ENCODE results near the gene RTL1.

Gene RTL1

DNA sequence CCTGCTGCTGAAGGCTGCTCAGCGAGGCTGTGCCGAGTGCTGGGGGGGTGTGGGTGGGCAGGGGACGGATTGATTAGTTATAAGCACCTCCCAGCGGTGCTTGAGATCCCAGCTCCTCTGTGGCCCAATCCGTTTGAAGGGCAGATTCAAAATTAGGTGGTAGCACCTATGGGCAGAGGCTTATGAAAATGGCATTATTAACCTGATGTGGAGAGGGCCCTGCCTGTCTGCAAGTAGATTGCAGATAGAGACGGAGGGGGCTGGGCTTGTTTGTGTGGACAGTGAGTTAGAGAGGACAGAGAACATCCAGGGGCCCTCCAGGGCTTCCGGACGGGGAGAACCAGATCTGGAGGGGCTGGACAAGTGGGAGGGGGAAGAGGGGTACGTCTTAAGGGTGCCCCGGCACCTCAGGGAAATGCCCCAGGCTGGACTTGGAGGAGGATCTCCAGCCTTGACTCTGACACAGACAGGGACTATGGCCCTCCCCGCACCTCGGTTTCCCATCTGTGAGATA lies at the start of gene RTL1:
Gene RTL1 (minus strand): TSS at position 51 of the 514 bp plus-strand sequence. CDS start 18,934 bp downstream, outside the sequence.
- DNase-seq = no peak

DNA sequence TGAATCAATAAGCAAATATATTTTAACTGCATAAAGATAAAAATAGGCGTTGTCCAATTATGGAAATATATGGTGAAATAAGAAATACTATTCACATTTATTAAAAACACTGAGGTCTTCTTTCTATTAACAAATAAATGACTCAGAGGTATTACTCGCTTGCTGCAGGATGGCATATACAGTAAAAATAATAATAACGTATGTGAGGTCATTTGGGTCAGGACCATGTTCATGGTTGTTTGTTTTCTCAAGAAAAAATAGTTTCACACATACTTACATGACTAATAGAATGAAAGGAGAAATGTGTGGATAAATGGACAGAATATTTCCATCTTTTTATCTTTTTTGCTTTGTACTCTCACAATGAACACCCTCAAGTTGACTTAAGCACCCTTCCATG lies 46.5 kb upstream of the RTL1 start:
- no peak for DNase-seq

DNA sequence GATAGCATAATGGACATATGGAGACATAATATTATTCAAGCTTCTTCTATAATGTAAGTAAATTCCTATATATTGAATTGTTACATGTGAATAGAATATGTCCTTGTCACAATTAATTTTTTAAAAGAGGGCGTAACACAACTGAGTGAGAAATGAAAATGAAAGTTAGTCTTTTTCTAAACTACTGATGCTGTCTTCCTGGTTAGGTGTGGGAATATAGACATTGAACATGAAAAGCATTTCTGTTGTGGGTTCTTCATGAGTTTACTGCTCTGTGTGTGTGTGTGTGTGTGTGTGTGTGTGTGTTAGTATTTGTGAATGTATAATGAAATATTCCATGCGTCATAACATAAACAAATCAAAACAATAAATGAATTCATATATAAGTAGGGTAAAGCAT lies 40.5 kb upstream of the RTL1 start:
- DNase-seq = no peak

DNA sequence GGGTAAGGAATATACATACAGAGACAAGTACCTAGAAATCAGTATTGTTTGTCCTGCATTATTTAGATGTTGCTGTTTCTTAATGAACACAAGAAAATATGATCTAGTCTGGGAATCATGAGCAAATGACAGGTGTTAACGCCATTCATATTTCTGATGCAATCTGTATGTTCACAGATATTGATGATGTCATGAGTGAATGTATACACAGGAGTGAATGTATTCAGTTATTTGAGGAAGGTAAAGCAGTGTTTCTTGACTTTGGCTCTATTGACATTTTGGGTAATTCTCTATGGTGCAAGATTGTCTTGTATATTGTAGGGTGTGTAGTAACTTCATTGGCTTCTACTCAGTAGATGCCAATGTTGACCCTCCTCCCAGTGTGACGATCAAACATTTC lies 26.7 kb upstream of the RTL1 start:
- DNase-seq = no peak

DNA sequence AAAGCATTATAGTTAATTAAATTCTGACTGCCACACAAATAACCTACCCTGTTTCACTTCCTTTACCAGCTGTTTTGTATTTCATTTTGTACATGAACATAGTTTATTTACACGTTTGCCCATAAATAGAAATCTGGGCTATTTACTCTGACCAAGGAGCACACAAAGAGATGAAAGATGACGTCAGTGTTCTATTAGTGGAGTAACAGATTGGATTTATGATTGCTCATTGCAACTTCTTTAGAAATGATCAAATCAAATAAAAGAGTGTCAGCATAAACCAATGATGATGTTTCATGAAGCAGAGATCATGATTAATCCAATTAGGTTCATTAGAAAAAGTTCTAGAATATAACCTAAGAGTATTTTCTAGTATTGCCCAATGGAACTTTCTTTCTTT lies 12.0 kb upstream of the RTL1 start:
- DNase-seq = no peak

DNA sequence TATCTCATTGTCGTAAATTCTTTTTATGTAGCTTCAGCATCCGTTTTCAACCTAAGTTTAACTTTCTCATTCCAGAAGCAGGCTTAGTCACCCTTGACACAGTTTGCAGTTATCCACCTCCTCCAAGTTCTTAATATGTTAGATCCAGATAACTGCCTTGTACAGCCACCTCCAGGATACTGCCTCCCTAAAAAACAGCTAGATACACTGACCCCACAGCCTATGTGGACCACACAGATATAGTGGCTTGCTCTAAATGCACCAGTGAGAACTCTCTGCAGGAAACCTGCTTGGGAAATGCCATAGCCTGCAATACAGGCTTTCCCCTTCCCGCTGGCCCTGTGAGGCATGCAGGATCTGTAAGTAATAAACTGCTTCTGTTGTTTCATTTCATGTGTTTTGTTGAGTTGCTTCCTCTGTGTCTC lies 11.1 kb upstream of the RTL1 start:
- no peak for DNase-seq

DNA sequence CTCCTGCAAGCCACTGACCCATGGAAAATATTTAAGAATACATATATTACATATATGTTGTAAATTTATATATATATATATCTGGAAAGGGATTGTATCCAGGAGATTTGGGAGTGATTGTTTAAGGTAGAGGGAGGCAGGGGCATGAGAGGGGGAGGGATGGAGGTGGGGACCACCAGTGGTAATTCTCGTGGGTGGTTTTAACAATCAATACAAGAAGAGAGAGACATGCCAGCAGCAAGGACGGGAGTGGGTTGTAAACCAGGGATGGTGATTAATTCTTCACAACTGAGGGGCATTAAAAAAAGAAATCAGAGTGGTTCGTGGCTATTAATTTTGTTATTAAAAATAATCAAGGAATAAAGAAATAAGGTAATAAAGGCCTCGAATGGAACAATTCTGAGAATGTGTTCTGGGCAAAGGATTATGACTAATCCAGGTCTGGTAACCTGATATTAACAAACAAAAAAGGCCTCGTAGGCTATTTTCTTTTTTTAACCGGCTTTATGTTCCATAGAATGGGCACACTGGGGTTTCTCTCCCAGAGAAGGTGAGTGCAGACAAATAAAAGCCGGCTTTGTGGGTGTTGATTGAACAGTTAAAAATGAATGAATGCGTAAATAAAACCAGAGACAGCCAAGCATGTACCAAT lies 8.3 kb upstream of the RTL1 start:
- no peak for DNase-seq

DNA sequence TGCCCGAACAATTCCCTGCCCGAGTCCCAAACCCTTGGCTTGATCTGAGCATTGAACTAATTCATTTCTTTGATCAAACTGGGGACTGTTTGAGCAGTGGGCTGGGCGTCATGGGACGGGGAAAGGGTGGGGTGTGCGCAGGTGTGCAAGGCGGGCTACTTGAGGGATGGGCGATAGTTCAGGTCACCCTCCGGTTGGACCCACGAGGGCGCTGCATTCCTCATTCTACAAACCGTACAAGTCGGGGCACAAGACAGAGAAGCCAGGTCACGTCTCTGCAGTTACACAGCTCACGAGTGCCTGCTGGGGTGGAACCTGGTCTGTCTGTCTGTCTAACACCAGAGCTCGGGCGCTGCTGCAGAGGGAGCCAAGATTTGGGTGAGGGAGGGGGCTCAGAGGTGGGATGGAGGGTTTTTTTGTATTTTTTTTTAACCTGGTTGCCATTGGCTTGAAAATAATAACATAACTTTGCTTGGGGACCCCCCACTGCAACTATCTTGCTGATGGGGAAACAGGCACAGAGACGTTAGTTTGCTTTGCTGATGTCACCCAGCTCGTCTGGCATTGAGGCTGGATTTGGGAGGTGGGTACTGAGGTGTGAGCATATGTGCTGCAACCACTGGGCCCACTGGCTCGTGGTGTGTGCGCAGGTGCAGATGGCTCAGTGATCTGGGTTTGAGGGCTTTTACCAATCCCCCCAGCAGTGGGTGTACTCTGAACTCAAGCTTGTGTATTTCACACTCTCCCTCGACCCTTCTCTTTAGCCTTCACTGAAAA lies 7.6 kb upstream of the RTL1 start:
- DNase-seq = no peak

DNA sequence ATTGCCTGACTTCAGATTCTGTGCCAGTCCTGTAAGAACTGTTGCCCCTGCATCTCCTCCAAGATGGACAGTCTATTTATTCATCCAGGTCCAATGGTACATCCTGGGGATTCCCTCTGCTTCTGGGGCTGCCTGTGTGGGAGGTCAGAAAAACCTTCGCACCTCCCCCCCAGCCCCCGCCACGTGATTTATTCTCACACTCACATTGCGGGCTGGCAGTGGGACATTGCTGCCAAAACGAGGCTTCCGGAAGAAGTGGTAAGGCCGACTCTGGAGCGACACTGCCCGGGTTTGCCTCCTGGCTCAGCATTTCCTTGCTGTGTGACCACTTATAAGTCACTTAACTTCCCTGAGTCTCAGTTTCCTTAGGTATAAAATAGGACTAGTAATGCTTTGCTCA lies 5.9 kb upstream of the RTL1 start:
- no peak for DNase-seq

DNA sequence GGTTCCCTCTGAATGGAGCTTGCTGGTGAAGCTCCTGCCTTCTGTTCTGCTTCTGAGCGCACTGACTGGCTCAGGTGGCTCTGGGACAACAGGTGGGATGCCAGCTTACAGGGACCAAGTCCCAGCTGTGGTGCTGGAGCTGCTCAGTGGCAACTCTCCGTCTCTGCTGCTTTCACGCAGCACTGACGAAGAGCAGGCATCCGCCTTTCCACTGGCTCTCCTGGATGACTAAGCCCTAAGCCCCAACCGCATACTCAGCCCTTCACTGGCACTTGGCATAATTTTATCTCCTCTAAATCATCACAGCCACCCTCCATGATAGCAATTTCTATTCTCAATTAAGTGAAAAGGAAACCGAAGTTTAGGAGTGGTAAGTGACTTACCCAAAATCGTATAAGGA lies 3.7 kb upstream of the RTL1 start:
- no peak for DNase-seq

DNA sequence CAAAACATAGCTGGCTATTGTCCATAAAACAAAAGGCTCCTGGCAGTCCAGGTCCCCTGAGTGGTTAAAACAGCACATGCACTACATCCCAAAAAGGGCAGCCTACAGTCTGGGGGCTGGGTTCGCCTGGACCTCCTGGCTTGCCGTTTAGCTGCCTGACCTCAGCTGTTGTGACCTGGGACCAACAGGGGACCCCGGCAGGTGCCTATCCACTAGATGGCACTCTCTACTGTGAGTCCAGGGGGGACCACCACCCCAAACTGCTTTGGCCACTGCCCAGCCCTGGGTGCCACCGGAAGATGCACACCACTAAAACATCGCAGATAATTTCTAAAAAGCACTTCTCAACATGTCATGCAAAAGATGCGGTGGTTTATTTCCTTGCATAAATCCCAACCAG lies 2.9 kb upstream of the RTL1 start:
- no peak for DNase-seq

DNA sequence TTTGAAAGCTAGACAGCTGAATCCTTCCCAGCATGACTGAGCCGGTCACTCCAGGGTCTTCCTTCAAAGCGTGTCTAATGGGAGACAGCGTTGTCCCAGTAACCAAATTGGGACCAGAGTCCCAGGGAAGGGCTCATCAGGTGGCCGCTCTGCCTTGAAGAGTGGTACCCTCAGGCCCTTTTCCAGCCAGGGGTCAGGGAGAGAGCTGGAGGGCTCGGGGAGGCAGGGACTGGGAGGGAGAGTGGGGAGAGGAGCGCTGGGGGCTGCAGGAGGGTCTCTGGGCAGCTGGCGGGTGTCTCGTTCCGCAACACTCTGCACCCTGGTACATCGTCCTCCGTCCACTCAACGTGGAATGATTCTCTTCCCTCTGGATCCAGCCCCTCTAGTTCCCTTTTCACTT lies 1.6 kb upstream of the RTL1 start:
- no peak for DNase-seq

DNA sequence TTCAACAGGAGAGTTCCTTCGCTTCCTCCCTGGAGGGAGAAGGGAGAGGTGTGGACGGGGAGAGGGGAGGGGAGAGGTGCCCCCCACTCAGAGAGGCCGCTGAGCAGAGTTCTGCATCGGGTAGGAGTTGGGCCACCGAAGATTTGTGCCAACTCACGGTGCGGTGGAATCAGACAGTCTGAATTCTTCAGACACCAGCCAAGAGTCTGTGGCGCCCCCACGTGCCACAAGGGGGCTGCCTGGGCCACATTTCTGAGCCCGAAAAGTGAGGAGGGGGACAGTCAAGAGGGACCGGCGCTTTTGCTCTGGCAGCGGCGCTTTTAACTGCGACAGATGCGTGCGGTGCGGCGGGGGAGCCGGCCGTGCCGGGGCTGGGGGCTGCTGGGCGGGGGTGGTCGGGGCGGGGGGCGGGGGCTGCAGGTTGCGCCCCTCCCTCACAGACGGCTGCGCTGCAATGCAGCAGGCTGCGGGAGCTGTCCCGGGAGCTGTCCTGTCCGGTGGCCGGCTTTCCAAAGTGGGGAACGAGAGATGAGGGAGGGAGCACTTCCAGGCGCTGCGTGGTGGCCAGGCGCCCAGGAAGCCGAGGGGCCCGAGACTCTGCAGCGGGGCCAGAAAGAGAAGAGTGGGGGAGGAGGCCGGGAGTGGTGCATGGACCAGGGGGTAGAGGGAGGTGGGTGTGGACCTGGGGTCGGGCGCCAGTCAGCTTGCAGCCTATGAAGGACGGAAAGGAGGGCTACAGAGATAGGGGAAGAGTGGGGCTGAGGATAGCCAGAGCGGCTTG lies 975 bp upstream of the RTL1 start:
- DNase-seq = no peak

DNA sequence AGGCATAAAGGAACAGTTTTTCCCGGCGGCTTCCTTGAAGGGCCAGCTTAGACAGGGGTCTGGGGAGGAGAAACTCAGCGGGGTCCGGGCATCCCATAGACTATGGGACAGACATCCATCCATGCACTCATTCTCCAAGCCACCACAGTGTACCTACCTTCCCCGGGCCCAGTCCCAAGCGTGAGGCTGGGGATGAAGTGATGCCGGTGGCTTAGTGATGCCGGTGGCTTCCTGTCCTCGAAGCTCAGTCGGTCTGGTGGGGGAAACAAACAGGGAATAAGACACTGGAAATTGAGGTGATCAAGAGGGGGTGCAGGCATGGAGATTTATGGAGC lies 421 bp downstream of the RTL1 start:
- DNase-seq = no peak

DNA sequence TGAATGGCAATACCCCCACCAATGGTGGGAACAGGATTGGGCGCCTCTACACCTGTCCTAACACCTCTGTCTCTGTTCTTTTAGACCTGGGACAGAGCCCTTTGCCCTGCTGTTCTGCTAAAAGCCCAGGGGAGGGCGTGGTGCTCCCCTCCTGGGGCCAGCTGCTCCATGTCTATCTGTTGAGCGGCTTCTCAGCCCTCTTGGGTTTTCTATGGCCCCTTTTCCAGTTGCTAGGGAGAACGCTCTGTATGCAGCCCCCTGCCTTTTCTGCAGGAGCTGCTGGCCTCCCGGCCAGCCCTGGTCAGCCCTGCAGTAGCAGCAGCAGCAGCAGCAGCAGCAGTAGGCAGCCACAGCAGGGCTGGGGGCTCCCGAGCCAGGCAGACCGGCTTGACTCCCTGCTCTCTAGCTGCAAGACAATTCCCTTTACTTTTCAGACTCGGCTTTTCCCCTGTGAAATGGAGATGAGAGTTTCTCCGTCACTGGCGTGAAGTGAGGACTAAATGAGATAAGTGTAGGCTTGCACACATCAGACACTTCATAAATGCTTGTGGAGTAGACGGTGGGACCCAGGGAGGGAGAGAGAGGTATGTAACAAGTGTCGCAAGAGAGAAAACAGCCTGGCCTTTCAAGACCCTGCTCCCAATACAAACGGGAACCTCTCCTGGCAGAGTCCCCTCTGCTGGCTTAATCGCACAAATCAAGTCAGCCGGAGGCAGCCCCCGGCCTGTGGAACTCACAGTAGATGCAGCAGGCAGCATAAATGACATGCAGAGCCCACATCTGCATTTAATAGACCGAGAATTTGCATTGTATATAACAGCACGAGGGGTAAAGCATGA lies 1.0 kb downstream of the RTL1 start:
- DNase-seq = no peak

DNA sequence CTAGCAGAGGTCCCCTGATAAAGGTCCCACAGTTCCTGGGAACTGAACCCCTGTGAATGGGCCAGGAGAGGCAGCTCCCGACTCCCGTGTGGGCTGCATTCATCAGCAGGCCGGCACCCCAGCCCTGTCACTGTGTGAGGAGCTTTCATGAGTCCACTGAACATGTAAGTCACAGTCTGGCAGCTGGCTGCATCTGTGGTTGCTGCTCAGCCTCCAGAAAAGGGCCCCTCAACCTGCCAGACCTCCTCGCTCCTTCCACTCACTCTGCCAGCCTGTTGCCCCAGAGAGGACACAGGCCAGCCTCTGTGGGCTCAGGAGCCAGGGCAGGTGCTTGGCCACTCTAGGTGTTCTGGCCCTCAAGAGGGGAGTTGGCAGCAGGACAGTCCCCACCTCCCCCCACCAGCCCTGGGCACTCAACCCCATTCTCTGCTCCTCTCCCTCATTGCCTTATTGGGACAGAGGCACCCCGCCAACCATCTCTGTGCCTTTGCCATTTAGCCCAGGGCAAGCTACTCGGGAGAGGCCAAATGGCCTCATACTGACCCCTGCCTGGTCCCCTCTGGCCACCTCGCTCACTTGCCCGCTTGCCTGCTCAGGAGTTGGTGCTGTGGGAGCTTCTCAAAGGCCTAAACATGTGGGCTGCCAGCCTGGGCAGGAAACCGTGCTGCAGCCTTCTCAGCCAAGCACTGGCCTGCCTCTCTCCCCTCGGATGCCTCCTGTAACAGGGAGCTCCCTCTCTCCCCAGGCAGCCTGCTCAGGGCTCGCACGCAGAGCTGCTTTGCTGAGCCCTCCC lies 1.9 kb downstream of the RTL1 start:
- DNase-seq = no peak

DNA sequence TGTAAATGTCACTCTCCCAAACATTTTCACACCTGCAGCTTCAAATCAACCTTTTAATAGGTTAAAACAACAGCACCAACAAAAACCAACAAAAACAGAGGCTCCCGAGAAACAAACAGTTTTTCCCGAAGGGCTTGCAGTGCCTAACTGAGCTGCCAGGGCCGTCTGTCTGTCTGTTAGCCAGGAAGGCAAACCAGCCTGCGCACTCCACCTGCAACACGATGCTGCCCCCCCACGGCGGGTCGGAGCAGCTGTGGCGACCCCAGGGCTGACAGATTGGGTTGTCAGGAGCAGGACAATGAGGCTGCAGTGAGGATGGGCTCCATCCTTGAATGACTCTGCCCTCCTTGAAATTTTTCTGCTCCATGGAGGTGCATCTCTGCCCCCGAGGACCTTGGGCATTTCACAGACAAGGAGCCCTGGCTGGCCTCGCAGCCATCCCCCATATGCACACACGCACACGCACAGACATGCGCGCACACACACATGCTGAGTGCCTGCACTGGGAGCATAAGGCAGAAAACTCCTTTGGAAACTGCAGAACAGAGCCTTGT lies 2.6 kb downstream of the RTL1 start:
- DNase-seq = no peak

DNA sequence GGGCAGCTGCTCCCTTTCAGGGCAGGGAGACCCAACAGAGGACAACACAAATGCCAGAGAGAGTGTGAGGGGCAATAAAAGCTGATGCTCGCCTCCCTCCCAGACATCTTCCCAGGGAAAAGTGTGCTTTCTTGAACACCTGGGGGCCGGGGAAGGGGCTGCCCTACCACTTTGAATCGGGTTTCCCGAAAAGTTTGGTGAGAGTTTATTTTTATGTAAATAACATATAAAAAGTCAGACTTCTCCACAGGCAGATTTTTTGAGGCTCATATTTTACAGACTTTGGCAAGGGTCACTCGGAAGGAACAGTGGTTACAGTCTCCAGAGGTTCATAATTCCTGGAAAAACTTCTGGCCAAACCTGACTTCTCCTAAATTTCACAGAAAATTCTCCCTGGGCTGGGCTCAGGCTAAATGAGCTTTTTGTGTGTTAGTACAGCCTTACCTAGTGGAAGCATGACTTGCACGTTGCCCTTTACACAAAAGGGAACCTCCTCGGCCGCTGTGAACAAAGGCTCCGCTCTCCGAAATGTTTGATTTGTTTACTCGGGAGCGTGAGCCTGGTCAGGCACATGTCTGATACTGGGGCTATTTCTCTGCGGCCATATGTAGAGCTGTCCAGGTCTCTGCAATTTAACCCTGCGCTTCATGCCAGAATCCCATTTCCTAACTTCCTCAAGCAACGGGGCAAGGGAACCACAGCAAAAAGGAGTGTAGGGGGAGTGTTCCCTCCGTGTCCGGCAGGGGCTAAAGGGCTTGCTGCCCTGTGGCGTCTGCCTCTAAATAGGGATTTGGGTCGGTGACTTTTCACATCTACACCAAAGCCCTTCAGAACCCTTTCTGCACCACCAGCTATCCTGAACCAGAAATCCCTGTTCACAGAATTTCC lies 3.4 kb downstream of the RTL1 start:
- no peak for DNase-seq

DNA sequence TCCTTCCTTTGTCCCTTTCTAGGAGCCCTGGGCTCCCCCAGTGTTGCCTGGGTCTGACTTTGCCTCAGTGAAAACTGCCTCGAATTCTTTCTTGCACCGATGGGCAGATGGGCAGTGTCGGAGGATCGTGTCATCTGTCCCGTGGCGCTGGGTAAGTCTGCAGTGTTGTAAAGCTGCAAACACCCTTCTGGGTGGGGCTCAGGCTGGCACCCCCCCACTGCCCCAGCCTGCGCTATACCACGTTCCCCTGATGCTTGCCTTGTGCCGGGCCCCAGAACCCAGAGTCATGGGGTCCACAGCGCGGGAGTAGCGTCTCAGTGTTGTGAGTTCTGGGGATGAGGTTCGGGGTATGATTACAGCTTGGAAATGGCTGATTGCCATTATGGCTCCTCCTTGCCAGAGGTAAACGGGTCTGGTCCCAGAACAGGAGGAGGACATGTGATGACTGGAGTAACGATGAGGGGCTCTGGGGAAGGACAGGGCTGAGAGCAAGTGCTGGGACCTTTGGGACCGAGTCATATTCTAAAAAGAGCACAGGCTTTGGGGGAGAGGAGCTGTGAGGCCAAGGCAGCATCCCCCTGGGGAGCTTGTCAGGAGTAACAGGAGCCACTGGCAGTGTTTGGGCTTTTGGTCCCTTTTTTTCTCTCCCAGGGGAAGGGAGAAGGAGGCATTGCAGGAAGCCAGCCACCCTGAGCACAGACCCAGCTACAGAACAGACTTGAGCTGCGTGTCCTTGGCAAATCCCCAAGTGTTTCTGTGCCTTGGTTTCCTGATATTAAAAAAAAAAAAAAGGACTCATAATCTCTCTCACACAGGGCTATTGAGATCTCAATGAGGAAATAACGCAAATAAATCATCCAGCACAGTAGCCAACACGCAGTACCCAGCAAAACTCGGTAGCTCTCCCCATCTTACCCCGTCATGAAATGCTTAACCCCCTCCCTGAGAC lies 4.3 kb downstream of the RTL1 start:
- DNase-seq = no peak
